NCI-H1417 (cell line): Measurements from ENCODE around the gene SLC12A7.
"Not testable (repeated sequence)": the region's sequence is repeated elsewhere in the genome, so short reads cannot be mapped to it uniquely, and the experiment has no call there.

ENCODE experiments used
- DNase-seq, 3 experiments: peaks; one replicate each; lab custom pipeline; 2025; lab: John Stamatoyannopoulos, UW

The SLC12A7 gene

DNA sequence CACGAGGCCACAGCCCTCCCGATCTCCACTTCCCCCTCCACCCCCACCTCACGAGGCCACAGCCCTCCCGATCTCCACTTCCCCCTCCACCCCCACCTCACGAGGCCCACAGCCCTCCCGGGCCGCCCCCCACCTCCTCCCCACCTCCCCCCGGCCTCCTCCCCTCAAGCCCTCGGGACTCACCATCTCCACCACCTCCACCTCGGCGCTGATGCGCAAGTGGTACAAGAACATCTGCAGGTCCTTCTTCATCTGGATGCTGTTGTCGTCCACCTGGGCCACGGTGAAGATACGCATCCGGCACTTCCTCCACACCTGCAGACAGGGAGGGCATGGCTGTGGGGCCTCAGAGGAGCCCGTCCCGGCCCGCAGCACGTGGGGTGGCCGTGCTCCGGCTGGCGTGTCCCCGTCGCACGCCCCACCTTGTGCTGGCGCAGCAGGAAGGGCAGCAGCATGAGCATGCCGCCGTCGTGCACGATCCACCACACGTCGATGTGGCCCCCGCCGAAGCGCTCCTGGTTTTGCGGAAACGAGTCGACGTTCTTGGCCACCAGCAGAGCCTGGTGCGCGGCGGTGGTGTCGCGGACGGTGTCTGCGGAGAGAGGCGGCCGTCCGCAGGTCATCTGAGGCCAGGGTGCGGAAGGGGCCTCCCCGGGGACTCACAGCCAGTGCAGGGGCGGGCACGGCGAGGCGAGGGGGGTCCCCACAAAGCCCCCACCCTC is 48.0 kb downstream of the SLC12A7 start:
- no peak for DNase-seq

DNA sequence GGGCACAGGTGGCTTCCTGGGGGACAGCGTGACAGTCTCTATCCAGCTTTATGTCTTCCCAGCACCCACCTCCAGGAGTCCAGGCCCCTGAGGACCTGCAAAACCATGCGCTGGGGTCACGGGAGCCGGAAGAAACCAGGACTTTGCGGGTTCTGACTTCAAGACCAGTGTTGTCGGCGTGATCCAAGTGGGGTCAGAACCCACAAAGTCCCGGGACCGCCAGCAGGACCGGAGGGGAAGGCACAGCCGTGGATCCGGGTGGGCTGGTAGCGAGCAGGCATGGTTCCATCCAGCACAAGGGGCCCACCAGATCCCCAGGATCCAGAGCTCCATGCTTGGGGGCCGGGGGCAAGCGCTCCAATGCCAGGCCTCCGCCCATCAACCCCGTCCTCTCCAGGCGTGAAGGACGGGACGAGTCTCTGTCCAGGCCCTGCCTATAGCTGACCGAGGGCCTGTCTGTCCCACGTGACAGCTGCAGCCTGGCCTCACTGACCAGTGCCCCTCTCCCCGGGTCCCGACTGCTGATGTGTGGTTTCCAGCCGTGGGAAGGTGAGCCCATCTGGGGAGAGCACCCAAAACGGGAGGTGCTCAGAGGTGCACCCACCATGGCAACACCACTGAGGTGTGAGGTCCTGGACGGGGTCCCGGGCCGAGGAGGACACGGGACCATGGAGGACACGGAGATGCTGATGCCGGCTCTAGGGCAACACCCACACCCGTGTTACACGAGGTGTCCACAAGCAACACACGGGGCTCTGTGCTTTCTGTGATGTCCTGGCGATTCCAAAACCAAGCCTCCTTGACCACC is 48.9 kb downstream of the SLC12A7 start:
- no peak for DNase-seq

DNA sequence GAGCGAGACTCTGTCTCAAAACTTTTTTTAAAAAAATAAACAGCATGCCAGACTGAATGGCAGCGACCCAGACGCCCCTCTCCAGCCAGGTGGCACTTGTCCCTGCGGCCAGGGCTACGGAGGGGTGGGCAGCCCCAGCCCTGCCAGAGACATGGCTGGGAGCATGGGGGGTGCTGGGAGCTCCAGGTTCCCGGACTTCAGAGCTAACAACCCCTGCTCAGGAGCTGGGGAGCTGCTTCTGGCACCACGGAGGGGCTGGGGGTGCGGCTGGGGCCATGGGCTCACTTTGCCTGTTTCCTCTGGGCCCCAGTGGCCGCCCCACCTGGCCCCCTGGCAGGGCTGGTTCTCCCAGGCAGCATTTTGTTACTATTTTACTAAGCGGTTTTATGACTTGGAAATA is 49.9 kb downstream of the SLC12A7 start:
- no peak for DNase-seq

DNA sequence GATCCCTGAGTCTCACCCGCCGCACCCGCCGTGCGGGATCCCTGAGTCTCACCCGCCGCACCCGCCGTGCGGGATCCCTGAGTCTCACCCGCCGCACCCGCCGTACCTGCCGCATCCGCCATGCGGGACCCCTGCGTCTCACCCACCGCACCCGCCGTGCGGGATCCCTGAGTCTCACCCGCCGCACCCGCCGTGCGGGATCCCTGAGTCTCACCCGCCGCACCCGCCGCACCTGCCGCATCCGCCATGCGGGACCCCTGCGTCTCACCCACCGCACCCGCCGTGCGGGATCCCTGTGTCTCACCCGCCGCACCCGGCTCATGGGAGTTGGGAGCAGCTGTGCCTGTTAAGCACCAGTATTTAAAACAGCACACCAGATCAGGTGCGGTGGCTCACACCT is 50.6 kb downstream of the SLC12A7 start:
- DNase-seq, result not testable (repeated sequence)

DNA sequence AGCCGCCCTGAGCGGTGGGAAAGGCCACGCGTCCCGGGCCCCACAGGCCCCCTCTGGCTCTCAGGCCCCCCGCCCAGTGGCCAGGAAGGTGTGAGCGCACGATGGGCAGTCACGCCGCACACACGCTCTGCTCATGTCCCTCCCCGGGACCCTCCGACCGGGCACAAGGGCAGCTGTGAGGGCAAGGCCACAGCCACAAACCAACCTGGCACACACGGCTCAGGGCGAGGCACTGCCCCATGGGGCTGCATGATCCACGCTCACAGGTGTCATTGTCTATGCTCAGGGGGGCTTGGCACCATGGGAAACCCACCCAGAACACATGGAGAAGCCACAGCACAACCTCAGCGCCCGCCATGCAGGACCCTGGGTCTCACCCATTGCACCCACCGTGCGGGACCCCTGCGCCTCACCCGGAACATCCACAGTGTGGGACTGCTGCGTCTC is 51.3 kb downstream of the SLC12A7 start:
- no peak for DNase-seq

DNA sequence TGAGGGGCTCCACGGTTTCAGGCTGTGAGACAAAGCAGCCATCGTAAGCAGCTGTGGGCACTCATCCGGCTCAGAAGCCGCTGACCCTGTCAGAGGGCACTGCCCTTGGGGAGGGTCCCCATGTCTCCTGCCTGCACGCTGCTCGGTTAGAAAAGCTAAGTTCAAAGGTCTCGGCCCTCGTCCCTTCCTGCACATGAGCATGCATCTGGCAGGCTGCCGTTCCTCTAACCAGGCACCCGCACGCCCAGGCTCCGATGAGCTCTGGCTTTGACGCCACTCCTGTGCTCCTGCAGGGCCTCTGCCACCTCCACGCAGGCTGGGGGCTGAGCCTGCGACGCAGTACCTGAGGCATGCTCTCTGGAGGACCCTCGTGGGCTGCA is 52.0 kb downstream of the SLC12A7 start:
- DNase-seq, result no peak

DNA sequence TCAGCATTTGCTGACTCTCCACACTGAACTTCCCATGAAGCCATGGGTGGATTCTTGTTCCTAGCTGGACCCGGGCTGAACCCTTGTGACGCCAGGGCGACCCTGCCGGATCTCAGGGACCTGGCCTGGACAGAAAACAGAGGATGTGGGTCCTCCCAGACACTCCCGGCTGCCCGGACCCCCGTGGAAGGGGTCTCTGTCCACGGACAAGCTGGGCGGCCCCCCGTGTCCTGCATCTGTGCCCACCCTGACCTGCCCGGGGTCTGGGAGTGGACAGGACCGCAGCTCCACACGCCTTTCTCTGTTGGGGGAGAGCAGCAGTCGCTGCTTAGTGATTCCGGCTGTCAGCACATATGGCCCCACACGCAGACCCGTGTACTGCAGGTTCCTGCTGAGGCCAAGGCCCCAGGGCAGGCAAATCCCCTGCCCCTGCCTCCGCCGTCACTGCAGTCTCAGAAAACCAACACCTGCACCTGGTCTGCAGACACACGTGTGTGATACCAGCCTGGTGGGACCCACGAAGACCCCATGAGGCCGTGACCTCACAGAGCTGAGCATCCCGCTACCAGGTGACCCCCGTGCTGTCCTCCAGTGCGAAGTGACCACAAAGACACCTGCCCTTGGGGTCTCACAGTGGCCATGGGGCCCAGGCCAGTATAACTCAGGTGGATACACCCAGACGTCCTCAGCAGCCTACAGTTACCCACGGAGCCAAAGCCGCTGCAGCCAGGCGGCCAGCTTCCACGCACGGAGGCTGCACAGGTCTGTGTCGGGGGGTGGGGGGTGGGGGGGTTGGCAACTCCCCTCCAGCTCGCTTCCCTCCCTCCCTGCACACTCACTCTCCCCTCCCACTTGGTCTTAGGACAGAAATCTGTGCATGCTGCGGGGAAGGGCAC is 52.6 kb downstream of the SLC12A7 start:
- no peak for DNase-seq

DNA sequence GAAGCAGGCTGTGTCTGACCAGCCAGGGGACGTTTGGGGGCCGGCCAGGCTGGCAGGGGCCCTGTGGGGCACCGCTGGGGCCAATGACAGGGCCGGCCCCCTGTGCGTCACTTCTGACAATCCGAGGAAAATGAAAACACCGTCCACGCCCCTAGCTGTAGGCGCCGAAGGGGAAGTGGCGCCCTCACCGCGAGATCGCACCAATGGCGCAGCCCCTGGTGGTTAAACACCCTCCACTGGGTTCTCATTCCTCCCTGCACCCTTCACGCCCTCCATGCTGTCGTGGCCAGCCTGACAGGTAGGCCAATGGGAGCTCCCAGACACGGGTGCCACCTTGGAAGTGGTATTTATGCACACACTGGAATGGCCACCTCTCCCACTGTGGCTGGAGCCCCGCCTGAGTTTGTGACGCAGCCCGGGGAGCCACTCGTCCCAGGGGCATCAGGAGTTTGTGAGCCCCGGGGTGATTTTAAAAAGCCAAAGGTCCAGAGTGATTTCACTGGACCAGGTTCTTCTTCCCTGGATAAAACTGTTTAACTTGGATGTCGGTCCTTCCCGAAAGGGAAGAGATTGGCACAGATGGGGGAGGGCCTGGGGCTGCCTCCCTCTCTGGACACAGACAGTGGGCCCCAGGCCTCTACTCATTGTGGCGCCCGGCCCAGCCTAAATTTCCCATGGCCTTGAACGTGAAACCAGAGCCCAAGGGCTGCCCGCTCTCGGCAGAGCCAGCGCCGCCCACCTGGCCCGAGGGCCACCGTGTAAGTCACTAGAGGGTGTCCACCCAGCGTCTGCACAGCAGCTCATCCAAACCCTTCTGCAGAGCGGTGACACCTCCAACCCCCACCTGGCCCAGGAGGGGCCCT is 53.5 kb downstream of the SLC12A7 start:
- DNase-seq, result no peak

DNA sequence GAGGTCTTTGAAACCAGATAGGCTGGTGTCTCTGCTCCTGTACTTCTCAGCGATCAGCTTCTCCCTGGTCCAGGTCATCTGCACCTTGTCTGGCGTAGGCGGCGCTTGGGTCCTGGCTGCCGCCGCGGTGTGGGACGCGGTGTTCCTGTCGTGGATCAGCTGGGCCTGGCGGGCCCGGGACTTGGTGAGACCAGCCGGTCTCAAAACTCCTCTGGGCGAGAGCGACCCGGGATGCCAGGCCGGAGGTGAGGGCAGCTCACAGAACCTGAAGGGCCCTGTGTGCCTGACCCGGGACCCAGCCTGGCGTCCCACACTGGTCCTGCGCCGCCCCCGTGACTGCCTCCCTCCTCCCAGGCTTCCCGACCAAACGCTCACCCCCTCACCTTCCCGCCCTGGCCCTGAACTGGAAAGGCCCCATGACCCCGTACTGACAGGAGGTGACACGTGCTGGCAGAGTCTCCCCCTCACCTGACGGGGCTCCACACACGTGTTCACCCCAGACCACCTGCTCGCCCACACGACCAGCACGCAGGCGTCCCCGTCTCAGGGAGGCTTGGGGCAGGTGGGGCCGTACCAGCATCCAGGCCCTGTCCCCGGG is 54.3 kb downstream of the SLC12A7 start:
- no peak for DNase-seq

DNA sequence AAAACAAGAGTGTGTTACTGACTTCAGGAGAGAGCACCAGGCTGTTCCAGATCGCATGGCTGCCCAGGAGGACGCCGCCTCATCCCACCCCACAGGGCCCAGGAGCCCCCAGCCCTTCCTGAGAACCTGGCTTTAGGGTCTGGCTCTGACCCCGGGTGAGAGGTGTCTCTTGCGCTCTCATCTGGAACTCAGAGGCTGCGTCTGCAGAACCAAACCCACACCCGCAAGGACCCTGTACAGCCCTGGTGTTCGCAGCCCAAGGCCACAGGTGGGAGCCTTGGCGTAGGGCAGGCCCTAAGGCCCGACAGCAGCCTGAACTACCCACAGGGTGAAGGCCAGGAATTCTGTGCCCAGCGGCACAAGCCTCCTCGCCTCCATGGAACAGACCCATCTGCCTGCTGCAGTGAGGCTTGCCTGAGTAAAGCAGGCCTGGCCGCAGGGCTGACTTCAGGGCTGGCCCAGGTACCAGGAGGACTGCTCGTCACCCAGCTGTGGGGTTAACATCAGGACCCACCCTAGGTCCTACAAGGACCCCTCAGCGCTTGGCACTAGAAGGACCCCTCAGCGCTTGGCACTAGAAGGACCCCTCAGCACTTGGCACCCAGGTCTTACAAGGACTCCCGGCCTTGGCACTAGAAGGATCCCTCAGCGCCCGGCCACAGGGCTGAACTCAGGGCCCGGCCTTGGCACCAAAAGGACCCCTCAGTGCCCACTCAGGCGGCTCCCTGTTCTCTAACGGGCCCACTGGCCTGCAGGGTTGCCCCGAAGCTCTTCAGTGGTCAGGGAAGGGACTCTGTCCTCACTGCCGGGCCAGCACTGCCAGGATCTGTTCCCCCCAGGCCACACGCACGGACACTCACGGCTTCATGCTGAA is 55.0 kb downstream of the SLC12A7 start:
- DNase-seq, result no peak

DNA sequence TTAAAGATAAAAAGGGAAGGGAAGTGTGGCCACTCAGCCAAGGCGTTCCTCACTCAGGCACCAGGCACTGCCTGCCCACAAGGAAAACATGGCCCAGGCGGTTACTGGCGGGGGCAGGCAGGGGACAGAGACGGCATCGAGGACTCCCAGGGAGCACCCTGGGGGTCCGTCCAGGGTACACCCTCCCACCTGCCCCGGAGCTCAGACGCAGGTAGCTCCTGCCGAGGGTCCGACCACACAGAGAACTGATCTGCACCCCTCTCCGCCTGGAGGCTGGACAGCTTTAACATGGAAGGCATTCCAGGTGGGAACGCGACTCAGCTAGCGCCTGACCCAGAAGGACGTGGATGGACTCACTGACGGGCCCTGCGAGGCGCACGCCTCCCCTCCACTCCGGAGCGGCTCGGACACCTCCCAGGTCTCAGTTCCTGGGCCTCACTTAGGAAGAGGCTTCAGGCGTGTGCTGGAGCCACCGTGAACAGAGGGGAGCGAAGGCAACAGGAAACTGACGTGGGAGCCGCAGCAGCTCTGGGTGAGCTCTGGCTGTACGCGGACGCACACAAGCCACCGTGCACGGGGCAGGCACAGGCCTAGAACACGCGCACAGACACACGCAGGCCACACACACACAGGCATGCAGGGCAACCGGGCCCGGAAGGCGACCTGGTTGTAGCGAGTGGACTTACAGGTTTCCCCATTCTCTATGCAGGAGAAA is 55.8 kb downstream of the SLC12A7 start:
- no peak for DNase-seq

DNA sequence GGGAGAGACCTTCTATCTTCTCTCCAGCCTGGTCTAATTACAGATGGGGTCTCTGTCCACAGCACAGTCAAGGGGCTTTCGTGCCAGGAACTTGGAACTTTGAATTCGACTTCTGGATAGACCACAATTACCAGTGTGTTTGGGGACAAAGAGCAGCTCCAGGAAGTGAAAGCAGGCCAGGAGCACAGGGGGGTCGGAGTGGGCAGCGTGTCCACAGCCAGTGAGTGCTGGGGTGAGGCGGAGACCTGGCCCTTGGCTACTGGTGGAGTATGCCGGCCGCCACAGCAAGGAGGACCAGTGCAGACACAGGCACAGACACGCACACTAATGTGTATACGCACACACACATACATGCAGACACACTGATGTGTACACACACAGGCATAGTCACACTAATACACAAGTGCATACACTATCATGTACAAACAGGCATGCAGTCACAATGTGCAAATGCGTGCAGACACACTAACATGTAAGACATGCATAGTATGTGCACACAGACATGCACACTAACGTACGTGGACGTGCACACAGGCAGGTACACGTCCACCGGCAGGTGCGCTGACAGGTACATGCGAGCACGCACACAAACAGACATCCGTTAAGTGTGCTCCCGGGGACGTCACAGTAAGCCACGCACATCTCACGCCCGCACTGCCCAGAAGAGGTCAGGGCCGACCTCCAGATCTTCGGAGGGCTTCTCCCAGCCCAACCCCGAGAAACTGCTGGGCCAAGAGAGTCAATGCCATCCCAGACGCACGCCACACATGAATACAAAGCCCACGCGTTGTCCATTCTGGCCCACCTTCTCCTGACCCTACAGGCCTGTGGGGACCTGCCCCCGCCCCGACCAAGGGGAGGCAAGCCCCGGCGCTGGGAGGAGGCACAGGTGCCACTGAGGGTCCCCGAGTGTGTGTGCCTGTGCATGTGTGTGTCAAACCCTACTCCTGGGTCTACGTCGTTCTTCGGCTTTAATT is 56.8 kb downstream of the SLC12A7 start:
- no peak for DNase-seq

DNA sequence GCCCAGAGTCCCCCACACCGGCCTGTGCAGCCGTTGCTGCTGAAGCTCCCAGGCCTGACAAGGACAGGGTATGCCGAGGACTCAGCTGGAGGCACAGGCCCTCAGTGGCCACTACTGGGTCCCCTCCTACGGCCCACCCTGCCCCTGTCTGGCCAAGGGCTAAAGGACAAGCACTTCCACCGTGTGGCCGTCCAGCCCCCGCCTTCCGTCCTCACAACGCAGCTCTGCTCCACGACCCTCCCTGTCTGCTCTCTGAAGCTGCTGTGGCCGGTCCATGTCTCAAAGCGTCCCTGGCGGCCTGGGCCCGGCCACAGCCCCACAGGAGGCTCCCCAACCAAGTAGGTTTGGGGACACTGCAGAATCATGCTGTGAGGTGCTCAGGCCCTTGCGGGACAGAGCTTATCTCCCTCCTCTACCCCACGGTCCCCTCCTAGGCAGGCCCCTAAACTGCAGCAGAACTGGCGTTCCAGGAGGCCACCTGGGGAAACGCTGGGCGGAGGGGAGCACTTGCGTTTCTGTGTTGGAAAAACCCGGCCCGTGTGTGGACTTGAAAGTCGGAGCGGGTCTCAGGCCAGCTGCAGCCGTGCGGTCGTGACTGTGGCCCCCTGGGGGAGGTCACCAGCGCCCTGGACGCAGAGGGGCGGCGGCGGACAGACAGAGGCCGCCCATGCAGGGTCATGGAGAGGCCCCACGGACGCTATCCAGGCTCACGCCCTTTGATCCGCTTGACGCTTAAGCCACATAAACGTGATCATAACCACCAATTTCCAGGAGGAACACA is 57.7 kb downstream of the SLC12A7 start:
- peak in 1 of 3 experiments; percentile 2 for DNase-seq

DNA sequence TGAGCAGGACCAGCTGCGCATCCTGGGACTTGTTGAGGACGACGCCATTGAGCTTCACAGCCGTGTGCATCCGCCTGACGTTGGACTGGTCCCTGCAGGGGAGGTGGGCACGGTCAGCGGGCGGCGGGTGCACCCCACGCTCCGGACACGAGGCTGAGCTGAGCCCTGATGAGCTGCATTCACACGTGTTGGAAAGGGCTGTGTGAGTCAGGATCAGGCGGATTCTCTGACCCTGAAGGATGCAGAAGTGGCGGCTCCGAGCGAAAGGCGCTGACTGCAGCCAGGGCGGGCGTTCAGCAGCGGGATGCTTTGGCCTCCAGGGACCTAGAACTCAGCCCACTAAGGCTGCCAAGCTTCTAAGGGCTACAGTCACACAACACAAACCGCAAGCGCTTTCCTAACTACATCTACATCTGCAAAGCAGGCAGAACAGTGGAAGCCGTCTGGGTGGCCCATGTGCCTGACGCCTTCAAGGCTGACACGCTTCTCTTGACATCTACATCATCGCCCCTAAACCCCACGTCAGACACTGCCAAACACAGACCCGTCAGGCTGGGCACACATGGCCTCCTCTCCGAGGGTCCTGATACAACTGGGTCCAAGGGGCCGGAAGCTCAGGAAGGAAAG is 58.4 kb downstream of the SLC12A7 start:
- DNase-seq, result no peak

DNA sequence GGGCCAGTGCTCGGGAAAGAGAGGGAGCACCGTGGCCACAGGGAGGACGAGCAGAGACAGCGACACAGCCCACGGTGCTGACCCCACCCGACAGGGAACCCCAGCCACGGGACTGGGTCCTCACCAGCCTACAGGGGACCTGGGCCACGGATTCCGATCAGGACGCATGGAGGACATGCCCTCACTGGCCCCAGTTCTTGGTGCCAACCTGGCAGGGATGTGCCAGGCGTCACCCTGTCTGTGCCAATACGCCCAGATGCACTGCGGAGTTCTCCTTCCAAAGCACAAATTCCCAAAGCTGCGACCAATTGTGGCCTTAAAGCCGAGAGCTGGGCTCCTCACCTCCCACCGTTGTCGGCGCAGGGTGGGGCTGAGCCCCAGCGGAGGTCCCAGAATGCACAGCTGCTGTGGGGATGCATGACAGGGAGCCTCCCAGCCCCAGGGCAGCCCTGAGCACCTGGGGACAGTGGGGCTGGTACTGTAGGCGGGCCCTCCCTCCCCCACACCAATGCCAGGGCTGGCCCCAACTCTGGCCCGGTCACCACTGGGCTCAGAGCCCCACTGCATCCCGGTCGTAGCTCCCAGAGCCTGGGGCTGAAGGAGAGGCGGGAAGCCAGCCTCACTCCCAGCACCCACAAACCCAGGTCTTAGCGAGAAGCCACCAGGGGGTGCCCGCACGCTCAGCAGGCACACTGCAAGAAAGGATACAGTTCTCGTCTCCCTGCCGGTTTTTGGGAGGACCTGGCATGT is 59.0 kb downstream of the SLC12A7 start:
- no peak for DNase-seq

DNA sequence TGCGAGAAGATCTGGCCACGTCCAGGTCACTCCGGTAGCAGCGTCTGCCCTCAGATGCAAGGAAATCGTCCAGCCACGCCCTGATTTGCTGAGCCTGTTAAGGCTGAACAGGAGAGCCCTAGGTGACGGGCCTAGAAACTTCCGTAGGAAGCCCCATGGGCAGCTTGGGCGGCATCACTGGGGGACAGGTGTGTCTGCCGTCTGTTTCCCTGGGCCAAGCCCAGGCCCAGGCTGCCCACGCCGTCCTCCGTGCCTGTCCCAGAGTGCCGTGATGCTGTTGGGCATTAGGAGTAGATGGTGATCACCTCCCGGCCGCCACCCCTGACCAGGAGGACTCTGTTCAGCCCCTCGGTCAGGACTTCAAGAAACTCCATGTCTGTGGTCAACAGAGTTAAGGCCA is 59.8 kb downstream of the SLC12A7 start:
- DNase-seq, result no peak
